HL-60 (cell line): Measurements from ENCODE around the gene PCSK5.

Source experiments
- CTCF ChIP-seq: IDR thresholded peaks from one replicate; pipeline ENCODE4 v1.5.1; 2011; ENCODE audit warnings: low read length, control low read depth, inconsistent platforms; ENCODE audit not compliant: insufficient read depth
- POLR2AphosphoS5 ChIP-seq: IDR thresholded peaks from 2 replicates; pipeline ENCODE4 v1.6.1; 2012; ENCODE audit warnings: low read depth
- SPI1 ChIP-seq: IDR thresholded peaks from 2 replicates; pipeline ENCODE4 v1.6.1; 2012; ENCODE audit warnings: low read depth, mild to moderate bottlenecking, borderline replicate concordance

- no peak for TF ChIP-seq CTCF
- TF ChIP-seq POLR2AphosphoS5, result no peak
- no peak for TF ChIP-seq SPI1
Measured at GRCh38 chr9:75967556-75967955, 77.1 kb downstream of the PCSK5 start.
